Activated T-cell treated with anti-CD3 and anti-CD28 coated beads for 4 hours (primary cell): Measurements from ENCODE around the gene ERC2.

Experiments
- DNase-seq: peaks from one replicate; pipeline ENCODE4 v3.0.0-alpha.2; 2020

The ERC2 gene

GRCh38 chr3:55904716-55905115 is 563.6 kb downstream of the ERC2 start:
- no peak for DNase-seq

- no peak for DNase-seq
Observed at GRCh38 chr3:55903680-55904079, 564.6 kb downstream of the ERC2 start.

GRCh38 chr3:55902221-55902900 is 565.9 kb downstream of the ERC2 start:
- DNase-seq, result no peak

GRCh38 chr3:55899887-55900286 is 568.4 kb downstream of the ERC2 start:
- DNase-seq, result no peak

GRCh38 chr3:55897573-55898224 is 570.6 kb downstream of the ERC2 start:
- DNase-seq, result no peak

- DNase-seq, result no peak
Observed at GRCh38 chr3:55895897-55896566, 572.2 kb downstream of the ERC2 start.

GRCh38 chr3:55894605-55895004 is 573.7 kb downstream of the ERC2 start:
- no peak for DNase-seq

- no peak for DNase-seq
Observed at GRCh38 chr3:55893045-55893664, 575.1 kb downstream of the ERC2 start.

- DNase-seq, result no peak
Observed at GRCh38 chr3:55891106-55891505, 577.2 kb downstream of the ERC2 start.

GRCh38 chr3:55888282-55888885 is 579.9 kb downstream of the ERC2 start:
- no peak for DNase-seq

GRCh38 chr3:55885721-55886120 is 582.5 kb downstream of the ERC2 start:
- no peak for DNase-seq

- no peak for DNase-seq
Observed at GRCh38 chr3:55884491-55885285, 583.6 kb downstream of the ERC2 start.

GRCh38 chr3:55884066-55884465 is 584.2 kb downstream of the ERC2 start:
- DNase-seq, result no peak

- no peak for DNase-seq
Observed at GRCh38 chr3:55882006-55882405, 586.3 kb downstream of the ERC2 start.

- DNase-seq, result no peak
Observed at GRCh38 chr3:55880357-55880756, 587.9 kb downstream of the ERC2 start.

GRCh38 chr3:55879901-55880331 is 588.4 kb downstream of the ERC2 start:
- no peak for DNase-seq

GRCh38 chr3:55877703-55878102 is 590.6 kb downstream of the ERC2 start:
- DNase-seq, result no peak

- DNase-seq, result no peak
Observed at GRCh38 chr3:55876560-55876959, 591.7 kb downstream of the ERC2 start.

GRCh38 chr3:55875113-55875512 is 593.2 kb downstream of the ERC2 start:
- DNase-seq, result no peak

- DNase-seq, result no peak
Observed at GRCh38 chr3:55873523-55874254, 594.6 kb downstream of the ERC2 start.

GRCh38 chr3:55870594-55870993 is 597.7 kb downstream of the ERC2 start:
- DNase-seq, result no peak

GRCh38 chr3:55868347-55868746 is 599.9 kb downstream of the ERC2 start:
- DNase-seq, result no peak
